ENCODE measurements around the gene GALNT7. TPM values are rescaled to one million over a fixed set of nuclear protein-coding genes. Genes with fewer than 3 reads are reported as not detected.
A peak's percentile ranks its signal among the peaks of the same experiment; 100 is the strongest.

GALNT7 gene
- total RNA-seq, 1 donor from 2014 or later, result 26.0 TPM

DNA sequence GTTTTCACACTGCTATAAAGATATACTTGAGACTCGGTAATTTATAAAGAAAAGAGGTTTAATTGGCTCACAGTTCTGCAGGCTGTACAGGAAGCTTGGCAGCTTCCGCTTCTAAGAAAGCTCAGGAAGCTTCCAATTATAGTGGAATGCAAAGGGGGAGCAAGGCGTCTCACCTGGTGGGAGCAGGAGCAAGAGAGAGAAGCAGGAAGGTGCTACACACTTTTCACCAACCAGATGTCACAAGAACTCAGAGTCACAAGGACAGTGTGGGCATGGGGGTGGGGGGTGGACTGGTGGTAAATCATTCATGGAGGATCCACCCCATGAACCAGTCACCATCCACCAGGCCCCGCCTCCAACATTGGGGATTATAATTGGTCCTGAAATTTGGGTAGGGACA is 142.8 kb downstream of the GALNT7 start:
- Mint-ChIP-seq H3K9me3 (ENCODE audit: low read depth) (no peaks in the 10 kb centered on the region), H3K27me3 (ENCODE audit: low read depth) (no peaks in the 10 kb centered on the region), H3K27ac (ENCODE audit: unreplicated experiment) (no peak overlapping the region), H3K4me1 (ENCODE audit: low read depth) (no peaks in the 10 kb centered on the region), H3K36me3 (ENCODE audit: low read depth) (peaks cover 1% of the 10 kb centered on the region), H3K4me3 (ENCODE audit: unreplicated experiment) (no peak overlapping the region)
- DNase-seq (ENCODE audit: low spot score), result no peak
- no peak for TF ChIP-seq CTCF (IDR thresholded peaks at IDR 0.05)

DNA sequence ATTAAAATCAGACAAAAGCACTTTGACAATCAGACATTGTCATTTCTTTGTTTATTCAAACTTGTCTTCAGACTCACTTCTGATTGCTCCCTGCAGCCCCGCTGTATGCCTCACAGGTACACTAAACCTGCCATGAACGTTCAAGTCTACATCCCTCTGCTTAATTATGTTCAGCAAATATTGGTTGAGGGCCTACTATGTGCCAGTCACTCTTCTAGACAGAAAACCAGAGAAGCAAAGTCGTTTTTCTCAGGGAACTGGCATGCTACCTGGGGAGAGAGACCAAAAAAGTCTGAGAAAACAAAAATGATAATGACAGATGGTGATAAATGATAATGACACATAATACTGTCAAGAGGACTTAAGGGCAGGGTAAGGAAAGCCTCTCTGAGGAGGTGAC is 146.1 kb downstream of the GALNT7 start:
- H3K36me3 Mint-ChIP-seq (ENCODE audit: low read depth), result no peaks in the 10 kb centered on the region
- H3K27me3 Mint-ChIP-seq (ENCODE audit: low read depth), result no peaks in the 10 kb centered on the region
- TF ChIP-seq CTCF (IDR thresholded peaks at IDR 0.05), result no peak
- DNase-seq (ENCODE audit: low spot score), result no peak
- H3K27ac Mint-ChIP-seq (ENCODE audit: unreplicated experiment), result no peak overlapping the region
- no peaks in the 10 kb centered on the region for H3K9me3 Mint-ChIP-seq (ENCODE audit: low read depth)
- H3K4me1 Mint-ChIP-seq (ENCODE audit: low read depth), result no peaks in the 10 kb centered on the region
- H3K4me3 Mint-ChIP-seq (ENCODE audit: unreplicated experiment), result no peak overlapping the region

DNA sequence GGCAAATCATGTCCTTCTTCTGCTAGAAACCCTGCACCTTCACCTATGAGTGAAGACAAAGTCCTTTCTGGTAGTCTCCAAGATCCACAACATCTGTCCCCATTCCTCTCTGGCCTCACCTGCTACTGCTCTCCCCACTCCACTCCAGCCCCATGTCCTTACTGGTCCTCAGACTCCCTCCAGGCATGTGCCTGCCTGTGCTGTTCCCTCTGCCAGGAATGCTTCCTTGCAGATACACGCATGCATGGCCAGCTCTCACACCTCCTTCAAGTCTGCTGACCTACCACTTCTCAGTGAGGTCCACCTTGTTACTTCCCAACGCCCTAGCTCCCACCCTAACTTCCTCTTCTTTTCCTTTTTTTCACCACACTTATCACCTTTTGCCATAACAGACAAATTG is 147.4 kb downstream of the GALNT7 start:
- H3K4me3 Mint-ChIP-seq (ENCODE audit: unreplicated experiment), result no peak overlapping the region
- H3K4me1 Mint-ChIP-seq (ENCODE audit: low read depth), result no peaks in the 10 kb centered on the region
- TF ChIP-seq CTCF (IDR thresholded peaks at IDR 0.05), result no peak
- no peaks in the 10 kb centered on the region for H3K27me3 Mint-ChIP-seq (ENCODE audit: low read depth)
- H3K27ac Mint-ChIP-seq (ENCODE audit: unreplicated experiment), result no peak overlapping the region
- no peaks in the 10 kb centered on the region for H3K36me3 Mint-ChIP-seq (ENCODE audit: low read depth)
- H3K9me3 Mint-ChIP-seq (ENCODE audit: low read depth), result no peaks in the 10 kb centered on the region
- no peak for DNase-seq (ENCODE audit: low spot score)

GRCh38 chr4:173317004-173317403 is 148.4 kb downstream of the GALNT7 start:
- no peak overlapping the region for H3K27ac Mint-ChIP-seq (ENCODE audit: unreplicated experiment)
- no peaks in the 10 kb centered on the region for H3K4me1 Mint-ChIP-seq (ENCODE audit: low read depth)
- peak; percentile 38 for TF ChIP-seq CTCF (IDR thresholded peaks at IDR 0.05)
- H3K27me3 Mint-ChIP-seq (ENCODE audit: low read depth), result no peaks in the 10 kb centered on the region
- no peaks in the 10 kb centered on the region for H3K36me3 Mint-ChIP-seq (ENCODE audit: low read depth)
- no peak for DNase-seq (ENCODE audit: low spot score)
- no peaks in the 10 kb centered on the region for H3K9me3 Mint-ChIP-seq (ENCODE audit: low read depth)
- no peak overlapping the region for H3K4me3 Mint-ChIP-seq (ENCODE audit: unreplicated experiment)

DNA sequence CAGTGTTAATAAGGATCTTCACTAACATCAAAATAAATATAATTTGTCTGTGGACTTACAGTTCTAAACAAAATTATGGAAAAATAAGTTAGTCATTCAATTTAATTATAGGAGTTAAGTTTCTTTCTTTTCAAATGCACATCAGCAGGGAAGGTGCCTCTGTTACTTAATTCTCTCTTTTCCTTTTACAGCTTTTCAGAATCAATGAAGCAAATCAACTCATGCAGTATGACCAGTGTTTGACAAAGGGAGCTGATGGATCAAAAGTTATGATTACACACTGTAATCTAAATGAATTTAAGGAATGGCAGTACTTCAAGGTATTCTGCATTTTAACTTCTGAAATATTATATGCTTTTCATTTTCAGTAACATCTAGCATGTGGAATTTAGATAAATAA is 149.6 kb downstream of the GALNT7 start:
- Mint-ChIP-seq H3K36me3 (ENCODE audit: low read depth) (no peaks in the 10 kb centered on the region), H3K27ac (ENCODE audit: unreplicated experiment) (no peak overlapping the region), H3K27me3 (ENCODE audit: low read depth) (no peaks in the 10 kb centered on the region), H3K9me3 (ENCODE audit: low read depth) (no peaks in the 10 kb centered on the region), H3K4me3 (ENCODE audit: unreplicated experiment) (no peak overlapping the region), H3K4me1 (ENCODE audit: low read depth) (no peaks in the 10 kb centered on the region)
- DNase-seq (ENCODE audit: low spot score), result no peak
- no peak for TF ChIP-seq CTCF (IDR thresholded peaks at IDR 0.05)
